ENCODE results near the gene FBXW12.

- TF ChIP-seq CTCF (IDR thresholded peaks at IDR 0.05) (no peak), EP300 (IDR thresholded peaks at IDR 0.05) (no peak), POLR2A (IDR thresholded peaks at IDR 0.05) (peak; percentile 79)
Observed at GRCh38 chr3:48428572-48429316, 56.7 kb downstream of the FBXW12 start.

Measured in ovary (tissue), 3 donors.